Neural cell (in vitro differentiated cells): Measurements from ENCODE around the gene PF4V1. TPM values are rescaled to one million over a fixed set of nuclear protein-coding genes. Genes with fewer than 3 reads are reported as not detected.

ENCODE experiments used
- H2AFZ ChIP-seq: fragments of 200-600, 300-800 bp; sonication (generic), shearing (Covaris generic); 2 replicates; pipeline ENCODE4 v1.6.0; 2014; ENCODE audit warnings: low read depth, mild to moderate bottlenecking, antibody characterized with exemption, low read length, moderate library complexity
- H3F3A ChIP-seq: fragments of 200-600 bp; shearing (Covaris generic); 2 replicates; pipeline ENCODE4 v1.6.1; 2016; ENCODE audit warnings: mild to moderate bottlenecking, moderate library complexity, mixed read lengths, antibody characterized with exemption, low read length; ENCODE audit not compliant: insufficient read depth, poor library complexity, severe bottlenecking
- H3K27ac ChIP-seq: fragments of 200-600, 300-800 bp; sonication (generic), shearing (Covaris generic); 2 replicates; pipeline ENCODE4 v1.5.1; 2014; ENCODE audit warnings: mild to moderate bottlenecking, low read length, moderate library complexity
- H3K27me3 ChIP-seq: fragments of 300-800, 200-600 bp; sonication (generic), shearing (Covaris generic); 2 replicates; pipeline ENCODE4 v1.6.0; 2014; ENCODE audit warnings: mild to moderate bottlenecking, low read depth, low read length, moderate library complexity; ENCODE audit not compliant: insufficient read depth
- H3K36me3 ChIP-seq: fragments of 300-800, 200-600 bp; sonication (generic), shearing (Covaris generic); 2 replicates; pipeline ENCODE4 v1.5.1; 2014; ENCODE audit warnings: mild to moderate bottlenecking, antibody characterized with exemption, low read length, moderate library complexity; ENCODE audit not compliant: insufficient read depth
- H3K4me2 ChIP-seq: fragments of 300-800, 200-600 bp; sonication (generic), shearing (Covaris generic); 2 replicates; pipeline ENCODE4 v1.6.0; 2014; ENCODE audit warnings: mild to moderate bottlenecking, low read length
- H3K4me3 ChIP-seq: fragments of 300-800, 200-600 bp; sonication (generic), shearing (Covaris generic); 2 replicates; pipeline ENCODE4 v1.5.1; 2014; ENCODE audit warnings: mild to moderate bottlenecking, low read length, moderate library complexity
- H3K79me2 ChIP-seq: fragments of 200-600 bp; shearing (Covaris generic); replicated peaks from 2 replicates; pipeline ENCODE4 v1.6.0; 2014; ENCODE audit warnings: mild to moderate bottlenecking, low read length, moderate library complexity; ENCODE audit not compliant: insufficient read depth
- H3K9ac ChIP-seq: fragments of 300-800, 200-600 bp; sonication (generic), shearing (Covaris generic); 2 replicates; pipeline ENCODE4 v1.6.1; 2016; ENCODE audit warnings: mild to moderate bottlenecking, low read length, mixed read lengths
- H3K9me2 ChIP-seq: fragments of 200-600 bp; shearing (Covaris generic); 2 replicates; pipeline ENCODE4 v1.6.1; 2016; ENCODE audit warnings: mild to moderate bottlenecking, low read length, mixed read lengths; ENCODE audit not compliant: insufficient read depth
- H3K9me3 ChIP-seq: fragments of 200-600, 300-800 bp; sonication (generic), shearing (Covaris generic); 2 replicates; pipeline ENCODE4 v1.6.1; 2016; ENCODE audit warnings: mild to moderate bottlenecking, mixed run types, low read length, moderate library complexity, mixed read lengths
- H4K20me1 ChIP-seq: fragments of 200-600 bp; shearing (Covaris generic); 2 replicates; pipeline ENCODE4 v1.6.1; 2016; ENCODE audit warnings: mild to moderate bottlenecking, mixed run types; ENCODE audit not compliant: insufficient read depth
- EP300 ChIP-seq: fragments of 450-650 bp; conservative IDR thresholded peaks from 2 replicates; pipeline ENCODE4 v1.6.1; 2014; ENCODE audit warnings: antibody characterized with exemption, mild to moderate bottlenecking, moderate library complexity; ENCODE audit not compliant: poor library complexity, severe bottlenecking
- EZH2 ChIP-seq: fragments of 200-600, 300-800 bp; shearing (Covaris generic), sonication (generic); IDR thresholded peaks from 2 replicates; pipeline ENCODE4 v1.6.1; 2014; ENCODE audit warnings: antibody characterized with exemption, low read length, borderline replicate concordance, mild to moderate bottlenecking; ENCODE audit not compliant: insufficient read depth, poor library complexity, severe bottlenecking
- MXI1 ChIP-seq: fragments of 450-650 bp; conservative IDR thresholded peaks from 2 replicates; pipeline ENCODE4 v1.6.1; 2014; ENCODE audit warnings: antibody characterized with exemption, mild to moderate bottlenecking; ENCODE audit not compliant: poor library complexity, severe bottlenecking
- POLR2AphosphoS5 ChIP-seq: IDR thresholded peaks from 2 replicates; pipeline ENCODE4 v1.6.1; 2012
- RAD21 ChIP-seq: fragments of 450-650 bp; conservative IDR thresholded peaks from 2 replicates; pipeline ENCODE4 v1.6.1; 2014; ENCODE audit warnings: antibody characterized with exemption, mild to moderate bottlenecking, moderate library complexity
- SMC3 ChIP-seq: fragments of 450-650 bp; conservative IDR thresholded peaks from 2 replicates; pipeline ENCODE4 v1.6.1; 2014; ENCODE audit warnings: antibody characterized with exemption, mild to moderate bottlenecking, moderate library complexity; ENCODE audit not compliant: poor library complexity
- TAF1 ChIP-seq: IDR thresholded peaks from 2 replicates; pipeline ENCODE4 v1.6.1; 2012; ENCODE audit warnings: low read depth
- polyA plus RNA-seq: library from polyadenylated mRNA; depleted of rRNA; stranded (reverse); fragments of >200 nt; gene quantifications from 2 replicates; pipeline ENCODE4 v1.2.3, GENCODE V29; 2014
- TF ChIP-seq, protein P1 (sequence below): IDR thresholded peaks from 2 replicates; pipeline ENCODE4 v1.6.1; 2012; ENCODE audit warnings: borderline replicate concordance
- TF ChIP-seq, protein P2 (sequence below): fragments of 450-650 bp; IDR thresholded peaks from 2 replicates; pipeline ENCODE4 v1.5.1; 2014; ENCODE audit warnings: antibody characterized with exemption, mild to moderate bottlenecking, moderate library complexity; ENCODE audit not compliant: poor library complexity, severe bottlenecking

PF4V1 gene
- polyA plus RNA-seq, 1 donor from 2014 or later = not detected

GRCh38 chr4:73817341-73817740 lies 35.8 kb upstream of the PF4V1 start:
- Histone ChIP-seq H3K27me3 (no peaks in the 10 kb centered on the region), H3K9me2 (no peaks in the 10 kb centered on the region), H3K36me3 (no peaks in the 10 kb centered on the region), H3F3A (no peaks in the 10 kb centered on the region), H3K9ac (no peak overlapping the region), H2AFZ (no peak overlapping the region), H3K4me3 (no peak overlapping the region), H3K4me2 (no peak overlapping the region), H3K9me3 (no peaks in the 10 kb centered on the region), H3K27ac (no peak overlapping the region), H4K20me1 (no peaks in the 10 kb centered on the region), H3K79me2 (no peaks in the 10 kb centered on the region)
- TF ChIP-seq SMC3 (no peak), POLR2AphosphoS5 (no peak), RAD21 (no peak), TAF1 (no peak)
- TF ChIP-seq, protein P1, sequence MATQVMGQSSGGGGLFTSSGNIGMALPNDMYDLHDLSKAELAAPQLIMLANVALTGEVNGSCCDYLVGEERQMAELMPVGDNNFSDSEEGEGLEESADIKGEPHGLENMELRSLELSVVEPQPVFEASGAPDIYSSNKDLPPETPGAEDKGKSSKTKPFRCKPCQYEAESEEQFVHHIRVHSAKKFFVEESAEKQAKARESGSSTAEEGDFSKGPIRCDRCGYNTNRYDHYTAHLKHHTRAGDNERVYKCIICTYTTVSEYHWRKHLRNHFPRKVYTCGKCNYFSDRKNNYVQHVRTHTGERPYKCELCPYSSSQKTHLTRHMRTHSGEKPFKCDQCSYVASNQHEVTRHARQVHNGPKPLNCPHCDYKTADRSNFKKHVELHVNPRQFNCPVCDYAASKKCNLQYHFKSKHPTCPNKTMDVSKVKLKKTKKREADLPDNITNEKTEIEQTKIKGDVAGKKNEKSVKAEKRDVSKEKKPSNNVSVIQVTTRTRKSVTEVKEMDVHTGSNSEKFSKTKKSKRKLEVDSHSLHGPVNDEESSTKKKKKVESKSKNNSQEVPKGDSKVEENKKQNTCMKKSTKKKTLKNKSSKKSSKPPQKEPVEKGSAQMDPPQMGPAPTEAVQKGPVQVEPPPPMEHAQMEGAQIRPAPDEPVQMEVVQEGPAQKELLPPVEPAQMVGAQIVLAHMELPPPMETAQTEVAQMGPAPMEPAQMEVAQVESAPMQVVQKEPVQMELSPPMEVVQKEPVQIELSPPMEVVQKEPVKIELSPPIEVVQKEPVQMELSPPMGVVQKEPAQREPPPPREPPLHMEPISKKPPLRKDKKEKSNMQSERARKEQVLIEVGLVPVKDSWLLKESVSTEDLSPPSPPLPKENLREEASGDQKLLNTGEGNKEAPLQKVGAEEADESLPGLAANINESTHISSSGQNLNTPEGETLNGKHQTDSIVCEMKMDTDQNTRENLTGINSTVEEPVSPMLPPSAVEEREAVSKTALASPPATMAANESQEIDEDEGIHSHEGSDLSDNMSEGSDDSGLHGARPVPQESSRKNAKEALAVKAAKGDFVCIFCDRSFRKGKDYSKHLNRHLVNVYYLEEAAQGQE = no peak
- TF ChIP-seq, protein P2, sequence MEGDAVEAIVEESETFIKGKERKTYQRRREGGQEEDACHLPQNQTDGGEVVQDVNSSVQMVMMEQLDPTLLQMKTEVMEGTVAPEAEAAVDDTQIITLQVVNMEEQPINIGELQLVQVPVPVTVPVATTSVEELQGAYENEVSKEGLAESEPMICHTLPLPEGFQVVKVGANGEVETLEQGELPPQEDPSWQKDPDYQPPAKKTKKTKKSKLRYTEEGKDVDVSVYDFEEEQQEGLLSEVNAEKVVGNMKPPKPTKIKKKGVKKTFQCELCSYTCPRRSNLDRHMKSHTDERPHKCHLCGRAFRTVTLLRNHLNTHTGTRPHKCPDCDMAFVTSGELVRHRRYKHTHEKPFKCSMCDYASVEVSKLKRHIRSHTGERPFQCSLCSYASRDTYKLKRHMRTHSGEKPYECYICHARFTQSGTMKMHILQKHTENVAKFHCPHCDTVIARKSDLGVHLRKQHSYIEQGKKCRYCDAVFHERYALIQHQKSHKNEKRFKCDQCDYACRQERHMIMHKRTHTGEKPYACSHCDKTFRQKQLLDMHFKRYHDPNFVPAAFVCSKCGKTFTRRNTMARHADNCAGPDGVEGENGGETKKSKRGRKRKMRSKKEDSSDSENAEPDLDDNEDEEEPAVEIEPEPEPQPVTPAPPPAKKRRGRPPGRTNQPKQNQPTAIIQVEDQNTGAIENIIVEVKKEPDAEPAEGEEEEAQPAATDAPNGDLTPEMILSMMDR = no peak

DNA sequence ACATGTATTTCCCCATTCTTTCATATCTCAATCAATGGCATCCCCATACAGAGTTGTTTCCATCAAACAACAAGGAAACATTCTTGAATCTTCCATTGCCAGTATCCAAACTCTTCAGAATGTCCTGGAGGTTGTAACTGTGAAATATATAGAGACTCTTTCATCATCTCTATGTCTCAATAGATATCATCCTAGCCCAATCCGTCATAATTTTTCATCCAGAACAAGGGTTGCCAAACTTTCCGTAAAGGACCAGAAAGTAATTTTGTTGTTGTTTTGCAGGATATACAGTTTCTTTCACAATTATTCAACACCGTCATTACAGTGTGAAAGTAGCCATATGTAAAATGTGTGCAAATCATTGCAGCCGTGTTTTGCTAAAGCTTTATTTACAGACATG lies 31.8 kb upstream of the PF4V1 start:
- no peaks in the 10 kb centered on the region for H3F3A ChIP-seq
- H3K9me3 ChIP-seq = no peaks in the 10 kb centered on the region
- H3K79me2 ChIP-seq = no peaks in the 10 kb centered on the region
- H3K36me3 ChIP-seq = no peaks in the 10 kb centered on the region
- no peaks in the 10 kb centered on the region for H3K27me3 ChIP-seq
- H3K9me2 ChIP-seq = no peaks in the 10 kb centered on the region
- H3K27ac ChIP-seq = no peak overlapping the region
- no peak overlapping the region for H2AFZ ChIP-seq
- no peak overlapping the region for H3K9ac ChIP-seq
- no peak overlapping the region for H3K4me2 ChIP-seq
- no peaks in the 10 kb centered on the region for H4K20me1 ChIP-seq
- H3K4me3 ChIP-seq = no peak overlapping the region
- no peak for TF ChIP-seq MXI1
- no peak for TF ChIP-seq RAD21
- no peak for TF ChIP-seq EZH2
- TF ChIP-seq, protein P1 = no peak
- no peak for TF ChIP-seq SMC3
- TF ChIP-seq TAF1 = no peak
- TF ChIP-seq, protein P2 = no peak
- no peak for TF ChIP-seq EP300
- no peak for TF ChIP-seq POLR2AphosphoS5
